HG03432 (cell line): Measurements from ENCODE around the gene CLTCL1.

Experiments used
- ATAC-seq: cut with Tn5 transposase; IDR thresholded peaks from one replicate; pipeline ENCODE4 v1.9.1; 2021; ENCODE audit warnings: mild to moderate bottlenecking, moderate library complexity; ENCODE audit not compliant: unreplicated experiment

Gene CLTCL1

GRCh38 chr22:19134176-19134831 is 157.2 kb downstream of the CLTCL1 start:
- ATAC-seq: no peak

GRCh38 chr22:19133561-19133960 is 158.0 kb downstream of the CLTCL1 start:
- no peak for ATAC-seq

- ATAC-seq: no peak
Observed at GRCh38 chr22:19132693-19133400, 158.7 kb downstream of the CLTCL1 start.

GRCh38 chr22:19132153-19132552 is 159.4 kb downstream of the CLTCL1 start:
- ATAC-seq: no peak

GRCh38 chr22:19131685-19132015 is 159.9 kb downstream of the CLTCL1 start:
- ATAC-seq: no peak

GRCh38 chr22:19130959-19131684 is 160.4 kb downstream of the CLTCL1 start, which contains the start of gene TSSK2:
TSSK2 (plus strand) TSS chr22:19131308; CDS start chr22:19131400, 92 bp downstream.
- no peak for ATAC-seq

- ATAC-seq: no peak
Observed at GRCh38 chr22:19129871-19130270, 161.6 kb downstream of the CLTCL1 start.
